ENCODE measurements around the gene EIF3D.
A peak's percentile ranks its signal among the peaks of the same experiment; 100 is the strongest.

The EIF3D gene

DNA sequence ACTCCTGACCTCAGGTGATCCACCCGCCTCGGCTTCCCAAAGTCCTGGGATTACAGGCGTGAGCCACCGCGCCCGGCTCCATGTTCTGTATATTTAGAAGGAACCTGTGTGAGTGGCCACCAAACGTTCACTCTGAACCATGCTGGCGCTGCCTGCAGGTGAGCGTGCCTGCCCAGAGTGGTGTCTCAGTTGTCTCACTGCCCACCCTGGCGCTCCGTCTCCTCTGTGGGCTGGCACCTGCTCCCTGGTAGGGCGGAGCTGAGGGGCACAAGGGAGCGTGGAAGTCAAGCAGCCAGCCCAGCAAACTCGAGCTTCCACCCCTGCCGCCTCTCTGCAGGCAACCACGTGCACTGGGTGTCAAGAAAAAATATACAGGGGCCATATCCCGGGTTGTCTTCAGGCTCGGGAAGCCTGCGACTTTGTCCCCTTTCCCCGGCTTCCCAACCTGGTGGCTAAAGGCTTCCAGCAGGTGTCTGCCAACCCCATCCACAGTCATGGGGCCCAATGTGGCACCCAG, 64.2 kb downstream of the EIF3D start:
- Mint-ChIP-seq H3K4me3 (no peak overlapping the region), H3K27ac (no peak overlapping the region), H3K4me1 (ENCODE audit: low read depth in 2 of 2) (peaks cover 4 to 17% of the 10 kb centered on the region in 2 donors), H3K27me3 (no peaks in the 10 kb centered on the region), H3K36me3 (ENCODE audit: insufficient read depth) (peaks cover 8% of the 10 kb centered on the region), H3K9me3 (no peaks in the 10 kb centered on the region)
- ATAC-seq (replicated peaks) (no peak), DNase-seq (no peak)

DNA sequence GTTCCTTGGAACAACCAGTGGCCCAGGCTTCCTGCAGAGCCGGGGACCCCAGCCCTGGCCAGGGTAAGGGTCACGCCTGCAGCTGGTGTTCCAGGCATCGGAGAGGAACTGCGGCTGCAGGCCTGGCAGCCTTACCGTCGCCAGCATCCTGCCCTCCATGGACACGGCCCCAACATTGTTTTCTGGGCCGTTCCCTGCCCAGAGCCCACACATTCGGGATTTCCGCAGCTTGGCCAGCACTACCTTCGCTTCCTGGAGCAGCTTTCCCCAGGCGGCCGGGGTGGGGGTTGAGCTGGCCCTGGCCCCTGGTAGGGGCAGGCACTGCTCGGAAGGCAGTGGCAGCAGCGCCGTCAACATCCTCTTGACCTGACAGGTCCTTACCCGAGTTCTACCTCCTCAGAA, 65.2 kb downstream of the EIF3D start:
- Mint-ChIP-seq H3K36me3 (ENCODE audit: insufficient read depth) (peaks cover 6% of the 10 kb centered on the region), H3K9me3 (no peaks in the 10 kb centered on the region), H3K27me3 (no peaks in the 10 kb centered on the region), H3K4me1 (ENCODE audit: low read depth in 2 of 2) (peaks cover 4 to 17% of the 10 kb centered on the region in 2 donors), H3K4me3 (no peak overlapping the region), H3K27ac (no peak overlapping the region)
- DNase-seq: no peak
- ATAC-seq (replicated peaks): no peak

DNA sequence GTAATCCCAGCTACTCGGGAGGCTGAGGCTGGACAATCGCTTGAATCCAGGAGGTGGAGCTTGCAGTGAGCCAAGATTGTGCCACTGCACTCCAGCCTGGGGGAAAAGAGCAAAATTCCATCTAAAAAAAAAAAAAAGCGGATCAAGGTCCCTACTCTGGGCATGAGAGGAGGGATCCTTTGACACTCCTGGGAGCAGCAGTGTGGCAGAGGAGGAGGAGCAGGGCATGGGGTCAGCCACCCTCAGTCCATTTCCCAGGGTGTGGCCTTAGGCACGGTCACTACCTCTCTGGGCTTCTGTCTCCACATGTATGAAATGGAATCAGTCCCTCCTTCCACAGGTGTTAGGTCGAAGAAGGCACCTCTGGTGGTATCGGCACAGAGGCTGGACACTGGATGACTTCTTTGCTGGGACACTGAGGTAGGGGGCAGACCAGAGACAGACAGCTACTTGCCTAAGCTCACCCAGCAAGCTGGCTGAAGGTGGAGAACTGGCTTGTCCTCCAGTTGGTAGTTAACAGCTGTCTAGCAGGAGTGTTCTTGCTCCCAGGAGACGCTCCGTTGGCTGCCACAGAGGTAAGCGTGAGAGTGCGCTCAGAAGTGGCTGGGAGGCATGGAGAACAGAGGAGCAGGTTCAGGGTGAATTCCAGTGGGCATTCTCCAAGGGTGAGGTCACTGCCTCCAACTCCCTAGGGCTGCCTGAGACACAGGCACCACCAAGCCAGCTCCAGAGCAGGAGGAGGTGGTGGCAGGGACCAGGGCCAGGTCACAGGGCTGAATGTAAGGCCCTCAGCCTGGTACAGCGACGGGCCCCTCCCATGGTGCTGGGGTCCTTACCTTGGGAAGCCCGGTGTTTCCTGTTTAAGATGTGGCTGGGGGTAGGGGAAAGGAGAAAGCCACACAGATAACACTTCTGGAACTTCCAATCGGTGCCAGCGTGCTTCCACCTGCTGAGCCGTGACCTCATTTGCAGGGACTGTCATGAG, 67.0 kb downstream of the EIF3D start:
- peaks cover 6% of the 10 kb centered on the region for H3K36me3 Mint-ChIP-seq (ENCODE audit: insufficient read depth)
- no peak overlapping the region for H3K4me3 Mint-ChIP-seq

More for the DNA sequence above, 67.0 kb downstream of the EIF3D start:
- Mint-ChIP-seq H3K27me3 (no peaks in the 10 kb centered on the region), H3K9me3 (no peaks in the 10 kb centered on the region), H3K27ac (peak overlapping the region in 1 of 2 donors; percentile 52), H3K4me1 (ENCODE audit: low read depth in 2 of 2) (peaks cover 0 to 9% of the 10 kb centered on the region in 2 donors)
- ATAC-seq (replicated peaks): no peak
- no peak for DNase-seq

Data from effector memory CD8-positive, alpha-beta T cell (primary cell).